Neural progenitor cell (in vitro differentiated cells): ENCODE results near the gene CMAS. TPM values are rescaled to one million over a fixed set of nuclear protein-coding genes. Genes with fewer than 3 reads are reported as not detected.

Experiments
- DNase-seq: peaks from one replicate; pipeline ENCODE4 v3.0.0-alpha.2; 2016; ENCODE audit warnings: low spot score
- H2AFZ ChIP-seq: fragments of 200-600 bp; sonication (generic); replicated peaks from 2 replicates; pipeline ENCODE4 v1.6.1; 2016; ENCODE audit warnings: antibody characterized with exemption
- H3F3A ChIP-seq: fragments of 200-600 bp; sonication (generic); 2 replicates; pipeline ENCODE4 v1.6.1; 2016; ENCODE audit warnings: antibody characterized with exemption, low read depth
- H3K27ac ChIP-seq: fragments of 200-600 bp; sonication (generic); 2 replicates; pipeline ENCODE4 v1.5.1; 2016; ENCODE audit warnings: mild to moderate bottlenecking
- H3K27me3 ChIP-seq: fragments of 200-600 bp; sonication (generic); 2 replicates; pipeline ENCODE4 v1.6.1; 2016; ENCODE audit warnings: mild to moderate bottlenecking, moderate library complexity
- H3K36me3 ChIP-seq: fragments of 200-600 bp; sonication (generic); 2 replicates; pipeline ENCODE4 v1.5.1; 2016
- H3K4me1 ChIP-seq: fragments of 200-600 bp; sonication (generic); 2 replicates; pipeline ENCODE4 v1.6.1; 2016; ENCODE audit warnings: mixed run types
- H3K4me2 ChIP-seq: fragments of 200-600 bp; sonication (generic); 2 replicates; pipeline ENCODE4 v1.6.1; 2016
- H3K4me3 ChIP-seq: fragments of 200-600 bp; sonication (generic); 2 replicates; pipeline ENCODE4 v1.5.1; 2016
- H3K79me2 ChIP-seq: fragments of 200-600 bp; sonication (generic); 2 replicates; pipeline ENCODE4 v1.6.1; 2016; ENCODE audit warnings: low read depth
- H3K9ac ChIP-seq: fragments of 200-600 bp; sonication (generic); 2 replicates; pipeline ENCODE4 v1.6.1; 2016
- H3K9me3 ChIP-seq: fragments of 200-600 bp; sonication (generic); 2 replicates; pipeline ENCODE4 v1.5.1; 2016; ENCODE audit warnings: low read depth
- H4K20me1 ChIP-seq: fragments of 200-600 bp; sonication (generic); 2 replicates; pipeline ENCODE4 v1.6.1; 2016; ENCODE audit warnings: low read depth
- H3K27ac Mint-ChIP-seq: 3 replicates; pipeline ENCODE4 v1.8.0; 2021; ENCODE audit warnings: mixed read lengths
- H3K27me3 Mint-ChIP-seq: 2 replicates; pipeline ENCODE4 v1.8.0; 2022; ENCODE audit warnings: low read depth, mild to moderate bottlenecking, inconsistent platforms, moderate library complexity, mixed read lengths; ENCODE audit not compliant: insufficient read depth
- H3K36me3 Mint-ChIP-seq: 3 replicates; pipeline ENCODE4 v1.8.0; 2021; ENCODE audit warnings: mixed read lengths
- H3K4me1 Mint-ChIP-seq: 3 replicates; pipeline ENCODE4 v1.8.0; 2021; ENCODE audit warnings: mixed read lengths
- H3K4me3 Mint-ChIP-seq: 3 replicates; pipeline ENCODE4 v1.8.0; 2021; ENCODE audit warnings: mild to moderate bottlenecking, moderate library complexity, mixed read lengths
- H3K9me3 Mint-ChIP-seq: 3 replicates; pipeline ENCODE4 v1.8.0; 2020; ENCODE audit warnings: mixed read lengths
- CTCF ChIP-seq: fragments of 200-600 bp; sonication (generic); IDR thresholded peaks from 2 replicates; pipeline ENCODE4 v1.5.1; 2017; ENCODE audit warnings: antibody characterized with exemption, mild to moderate bottlenecking
- EZH2 ChIP-seq: fragments of 200-600 bp; sonication (generic); IDR thresholded peaks from 2 replicates; pipeline ENCODE4 v1.6.1; 2017; ENCODE audit warnings: antibody characterized with exemption, mild to moderate bottlenecking, moderate library complexity
- EZH2phosphoT487 ChIP-seq: fragments of 200-600 bp; sonication (generic); IDR thresholded peaks from 2 replicates; pipeline ENCODE4 v1.6.1; 2017; ENCODE audit warnings: antibody characterized with exemption
- total RNA-seq: library from RNA; depleted of rRNA; stranded (reverse); fragments of >200 nt; gene quantifications from 2 replicates; pipeline ENCODE4 v1.2.3, GENCODE V29; 2015; ENCODE audit warnings: low replicate concordance

The CMAS gene
- total RNA-seq, 1 donor from 2014 or later = 38.2 TPM

- no peak overlapping the region for H3K4me2 ChIP-seq
- H3K27ac ChIP-seq = no peak overlapping the region
- H3K27me3 Mint-ChIP-seq = no peaks in the 10 kb centered on the region
Measured at GRCh38 chr12:22105542-22105941, 59.5 kb downstream of the CMAS start.

GRCh38 chr12:22110176-22110575, 64.2 kb downstream of the CMAS start:
- H3K27me3 ChIP-seq = no peaks in the 10 kb centered on the region
- H3K4me2 ChIP-seq = no peak overlapping the region
- H4K20me1 ChIP-seq = no peaks in the 10 kb centered on the region
- Mint-ChIP-seq H3K36me3 (no peaks in the 10 kb centered on the region), H3K4me1 (no peaks in the 10 kb centered on the region), H3K27me3 (no peaks in the 10 kb centered on the region), H3K27ac (no peak overlapping the region), H3K9me3 (peaks cover 10% of the 10 kb centered on the region), H3K4me3 (no peak overlapping the region)
- no peaks in the 10 kb centered on the region for H3K4me1 ChIP-seq
- H3F3A ChIP-seq = no peaks in the 10 kb centered on the region
- H3K36me3 ChIP-seq = no peaks in the 10 kb centered on the region
- H3K9me3 ChIP-seq = no peaks in the 10 kb centered on the region
- H3K9ac ChIP-seq = no peak overlapping the region
- no peak overlapping the region for H3K4me3 ChIP-seq
- TF ChIP-seq EZH2phosphoT487 (no peak), CTCF (no peak), EZH2 (no peak)
- no peak for DNase-seq
- no peaks in the 10 kb centered on the region for H3K79me2 ChIP-seq
- no peak overlapping the region for H2AFZ ChIP-seq
- no peak overlapping the region for H3K27ac ChIP-seq

More at GRCh38 chr12:22105542-22105941, 59.5 kb downstream of the CMAS start:
- no peak overlapping the region for H3K27ac Mint-ChIP-seq
- no peaks in the 10 kb centered on the region for H3K36me3 Mint-ChIP-seq
- H3K4me1 ChIP-seq = no peaks in the 10 kb centered on the region
- no peaks in the 10 kb centered on the region for H4K20me1 ChIP-seq
- TF ChIP-seq CTCF (no peak), EZH2 (no peak), EZH2phosphoT487 (no peak)
- no peaks in the 10 kb centered on the region for H3K36me3 ChIP-seq
- H3K4me1 Mint-ChIP-seq = no peaks in the 10 kb centered on the region
- no peak for DNase-seq
- no peak overlapping the region for H3K4me3 Mint-ChIP-seq
- H3K9me3 Mint-ChIP-seq = peaks cover 11% of the 10 kb centered on the region
- H3F3A ChIP-seq = no peaks in the 10 kb centered on the region
- H3K79me2 ChIP-seq = no peaks in the 10 kb centered on the region
- no peak overlapping the region for H3K9ac ChIP-seq
- H3K27me3 ChIP-seq = no peaks in the 10 kb centered on the region
- H2AFZ ChIP-seq = no peak overlapping the region
- H3K9me3 ChIP-seq = no peaks in the 10 kb centered on the region
- H3K4me3 ChIP-seq = no peak overlapping the region

Other genes starting within 250 kb of the CMAS start
- not detected in 2 replicates for gene ABCC9, start 104.8 kb upstream of the CMAS start, total RNA-seq